ENCODE measurements around the gene BDKRB2.

Gene BDKRB2

DNA sequence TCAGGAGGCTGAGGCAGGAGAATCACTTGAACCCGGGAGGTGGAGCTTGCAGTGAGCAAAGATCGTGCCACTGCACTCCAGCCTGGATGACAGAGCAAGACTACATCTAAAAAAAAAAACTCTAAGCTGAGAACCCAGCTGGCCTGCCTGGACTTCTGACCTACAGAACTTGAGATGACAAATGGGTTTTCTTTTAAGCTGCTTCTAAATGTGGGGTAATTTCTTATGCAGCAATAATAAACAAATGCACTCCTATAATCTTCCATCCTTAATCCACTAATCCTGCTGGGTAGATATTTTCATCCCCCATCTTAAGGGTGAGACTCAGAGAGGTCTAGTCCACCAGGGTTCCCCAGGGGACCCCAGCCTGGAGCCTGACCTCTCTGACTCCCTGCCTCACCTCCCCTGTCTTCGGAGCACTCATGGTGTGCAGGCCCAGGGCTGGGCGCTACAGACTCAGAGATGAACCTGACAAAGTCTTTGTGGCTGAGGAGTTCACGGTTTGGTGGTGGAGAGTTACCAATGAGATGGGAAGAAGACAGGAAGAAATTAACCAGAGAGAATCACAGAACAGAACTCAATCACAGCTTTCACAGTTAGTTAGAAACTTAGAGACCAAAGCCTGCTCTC, 39.7 kb upstream of the BDKRB2 start:
- Histone ChIP-seq H3K27ac (ENCODE audit: low read length) (no peak overlapping the region), H3K9ac (ENCODE audit: low read depth, low read length) (no peak overlapping the region), H3K27me3 (ENCODE audit: insufficient read depth, low read length, poor library complexity) (peaks cover 4% of the 10 kb centered on the region), H3K9me3 (ENCODE audit: insufficient read depth, low read length, severe bottlenecking) (no peaks in the 10 kb centered on the region), H2AFZ (ENCODE audit: low read depth, low read length) (no peak overlapping the region), H3K4me1 (ENCODE audit: insufficient read depth, low read length) (no peaks in the 10 kb centered on the region), H3K36me3 (ENCODE audit: insufficient read depth, low read length) (no peaks in the 10 kb centered on the region), H3K79me2 (ENCODE audit: insufficient read depth, low read length) (no peaks in the 10 kb centered on the region), H3K4me2 (ENCODE audit: insufficient read depth, low read length) (no peak overlapping the region), H3K4me3 (ENCODE audit: low read depth in 1 of 2, low read length in 2 of 2) (no peak overlapping the region), H4K20me1 (ENCODE audit: insufficient read depth, low read length) (no peaks in the 10 kb centered on the region)
- ATAC-seq (ENCODE audit: insufficient read depth, low read depth) (no peak), DNase-seq (no peak)
- TF ChIP-seq EZH2 (IDR thresholded peaks at IDR 0.05; ENCODE audit: borderline replicate concordance, low read depth, low read length, severe bottlenecking) (no peak), CTCF (IDR thresholded peaks at IDR 0.05; ENCODE audit: borderline replicate concordance, extremely low read depth, low read length, poor library complexity, severe bottlenecking) (no peak)

- DNase-seq = no peak
- Histone ChIP-seq H3K79me2 (ENCODE audit: insufficient read depth, low read length) (no peaks in the 10 kb centered on the region), H3K27ac (ENCODE audit: low read length) (no peak overlapping the region), H4K20me1 (ENCODE audit: insufficient read depth, low read length) (no peaks in the 10 kb centered on the region), H3K9ac (ENCODE audit: low read depth, low read length) (no peak overlapping the region), H3K9me3 (ENCODE audit: insufficient read depth, low read length, severe bottlenecking) (no peaks in the 10 kb centered on the region), H3K4me2 (ENCODE audit: insufficient read depth, low read length) (no peak overlapping the region), H3K36me3 (ENCODE audit: insufficient read depth, low read length) (no peaks in the 10 kb centered on the region), H3K4me1 (ENCODE audit: insufficient read depth, low read length) (no peaks in the 10 kb centered on the region), H3K27me3 (ENCODE audit: insufficient read depth, low read length, poor library complexity) (peaks cover 4% of the 10 kb centered on the region), H3K4me3 (ENCODE audit: low read depth in 1 of 2, low read length in 2 of 2) (no peak overlapping the region), H2AFZ (ENCODE audit: low read depth, low read length) (no peak overlapping the region)
- no peak for ATAC-seq (ENCODE audit: insufficient read depth, low read depth)
- TF ChIP-seq CTCF (IDR thresholded peaks at IDR 0.05; ENCODE audit: borderline replicate concordance, extremely low read depth, low read length, poor library complexity, severe bottlenecking) (no peak), EZH2 (IDR thresholded peaks at IDR 0.05; ENCODE audit: borderline replicate concordance, low read depth, low read length, severe bottlenecking) (no peak)
These were observed 38.9 kb upstream of the BDKRB2 start for GRCh38 chr14:96165493-96166436.

DNA sequence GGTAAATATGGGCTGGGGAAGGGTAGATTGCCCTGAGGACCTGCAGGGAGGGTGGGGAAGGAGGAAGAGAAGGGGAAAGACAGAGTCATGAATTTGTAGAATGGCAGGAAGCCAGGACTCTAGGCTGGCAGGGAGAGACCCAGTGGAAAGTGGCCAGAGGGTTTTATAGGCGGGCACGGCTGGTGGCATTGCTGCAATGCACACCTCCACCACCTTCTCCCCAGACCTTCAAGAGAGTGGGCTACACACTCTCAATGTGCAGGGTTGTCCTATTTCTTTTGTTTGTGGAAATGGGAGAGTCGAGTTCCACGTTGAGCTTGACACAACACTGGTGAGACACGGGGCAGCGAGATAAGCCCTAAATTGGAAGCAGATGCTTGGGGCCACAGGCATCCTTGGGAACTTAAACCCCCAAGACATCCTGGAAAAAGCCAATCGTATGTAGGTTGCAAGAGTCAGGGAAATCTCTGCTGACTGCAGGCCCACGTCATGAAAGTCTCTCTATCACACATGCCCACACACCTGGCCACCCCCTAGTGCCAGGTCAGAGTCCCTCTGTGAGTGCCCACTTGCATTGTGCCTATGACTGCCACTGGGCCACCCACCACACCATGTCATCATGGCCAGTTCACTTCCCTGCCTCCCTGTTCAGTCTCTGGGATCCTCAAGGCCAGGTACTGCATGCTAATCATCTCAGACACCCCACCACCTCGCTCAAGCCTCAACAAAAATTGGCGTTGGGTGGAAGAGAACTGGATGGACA, 38.0 kb upstream of the BDKRB2 start:
- no peak for DNase-seq
- no peaks in the 10 kb centered on the region for H4K20me1 ChIP-seq (ENCODE audit: insufficient read depth, low read length)

More for the DNA sequence above, 38.0 kb upstream of the BDKRB2 start:
- Histone ChIP-seq H3K27ac (ENCODE audit: low read length) (no peak overlapping the region), H3K9me3 (ENCODE audit: insufficient read depth, low read length, severe bottlenecking) (no peaks in the 10 kb centered on the region), H2AFZ (ENCODE audit: low read depth, low read length) (no peak overlapping the region), H3K4me1 (ENCODE audit: insufficient read depth, low read length) (no peaks in the 10 kb centered on the region), H3K36me3 (ENCODE audit: insufficient read depth, low read length) (no peaks in the 10 kb centered on the region), H3K79me2 (ENCODE audit: insufficient read depth, low read length) (no peaks in the 10 kb centered on the region), H3K9ac (ENCODE audit: low read depth, low read length) (no peak overlapping the region), H3K4me3 (ENCODE audit: low read depth in 1 of 2, low read length in 2 of 2) (no peak overlapping the region), H3K27me3 (ENCODE audit: insufficient read depth, low read length, poor library complexity) (peaks cover 4% of the 10 kb centered on the region), H3K4me2 (ENCODE audit: insufficient read depth, low read length) (no peak overlapping the region)
- TF ChIP-seq CTCF (IDR thresholded peaks at IDR 0.05; ENCODE audit: borderline replicate concordance, extremely low read depth, low read length, poor library complexity, severe bottlenecking) (no peak), EZH2 (IDR thresholded peaks at IDR 0.05; ENCODE audit: borderline replicate concordance, low read depth, low read length, severe bottlenecking) (no peak)
- ATAC-seq (ENCODE audit: insufficient read depth, low read depth) = no peak
